Adrenal gland (tissue), 5 donors: ENCODE data around the gene ZNF506.

Experiments
- CTCF ChIP-seq, 6 experiments: fragments of 450-650 bp in 4 of 6; fragments of 200-600 bp in 2 of 6; sonication (generic) in 1 of 6; IDR thresholded peaks; 1 replicate in 5 of 6; 2 replicates in 1 of 6; pipeline versions ENCODE4 v1.5.1 to v1.8.0; 2016 to 2021; ENCODE audit warnings: antibody characterized with exemption in 6 of 6, mild to moderate bottlenecking in 2 of 6, moderate library complexity in 1 of 6
- POLR2A ChIP-seq, 2 donors: fragments of 450-650 bp; IDR thresholded peaks; one replicate each; pipeline ENCODE4 v1.6.1; 2017; ENCODE audit warnings: antibody characterized with exemption in 2 of 2, mild to moderate bottlenecking in 2 of 2, moderate library complexity in 1 of 2
- donor health status: DM: no; HTN: no; CAD: no.

- no peak for TF ChIP-seq POLR2A (IDR thresholded peaks at IDR 0.05)
- TF ChIP-seq CTCF (IDR thresholded peaks at IDR 0.05), result no peak
Measured at GRCh38 chr19:19849056-19849455, 27.5 kb upstream of the ZNF506 start.
